ENCODE data around the gene DICER1.

DICER1 gene

DNA sequence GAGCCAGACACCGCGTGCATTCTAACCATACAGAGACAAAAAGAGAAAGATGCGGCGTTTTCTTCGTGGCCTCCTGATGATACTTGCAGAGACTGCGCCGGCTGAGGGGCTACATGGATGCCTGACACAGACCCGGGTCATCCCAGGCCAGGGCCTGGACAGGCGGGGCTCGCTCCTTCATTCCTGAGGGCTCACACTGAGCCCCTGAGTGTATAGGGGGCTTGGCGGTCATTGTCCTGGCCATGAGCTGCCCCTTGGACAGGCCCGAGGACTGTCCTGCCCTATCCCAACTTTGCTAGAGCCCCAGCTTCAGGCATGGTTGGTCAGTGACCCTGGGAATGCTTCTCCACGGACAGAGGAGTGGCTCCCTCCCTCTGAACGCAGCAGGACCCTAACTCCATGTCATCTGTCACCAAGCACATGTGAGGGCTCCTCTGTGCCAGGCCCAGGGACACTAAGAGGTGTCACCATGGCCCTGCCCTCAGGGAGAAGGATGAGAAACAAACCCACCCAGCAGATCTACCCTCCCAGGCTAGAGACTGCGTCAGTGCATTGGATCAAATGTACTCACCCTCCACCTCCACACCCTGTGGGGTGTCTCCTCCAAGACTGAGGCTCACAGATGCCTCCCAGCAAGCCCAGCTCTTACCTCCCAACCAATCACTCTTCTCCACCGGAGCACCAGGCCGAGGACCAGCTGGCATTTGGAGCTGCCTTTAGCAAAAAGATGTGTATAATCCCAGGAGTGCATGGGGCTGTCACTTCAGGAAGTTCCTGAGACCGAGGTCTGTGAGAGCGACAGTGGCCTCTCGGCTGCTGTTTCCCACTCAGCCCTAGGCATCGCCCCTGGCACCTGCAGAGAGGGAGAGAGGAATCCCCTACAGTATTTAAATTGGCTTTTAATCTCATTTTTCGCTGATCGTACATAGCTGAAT, 102.7 kb downstream of the DICER1 start:
- DNase-seq = no peak

GRCh38 chr14:95052016-95052585, 105.2 kb downstream of the DICER1 start:
- DNase-seq = no peak

DNA sequence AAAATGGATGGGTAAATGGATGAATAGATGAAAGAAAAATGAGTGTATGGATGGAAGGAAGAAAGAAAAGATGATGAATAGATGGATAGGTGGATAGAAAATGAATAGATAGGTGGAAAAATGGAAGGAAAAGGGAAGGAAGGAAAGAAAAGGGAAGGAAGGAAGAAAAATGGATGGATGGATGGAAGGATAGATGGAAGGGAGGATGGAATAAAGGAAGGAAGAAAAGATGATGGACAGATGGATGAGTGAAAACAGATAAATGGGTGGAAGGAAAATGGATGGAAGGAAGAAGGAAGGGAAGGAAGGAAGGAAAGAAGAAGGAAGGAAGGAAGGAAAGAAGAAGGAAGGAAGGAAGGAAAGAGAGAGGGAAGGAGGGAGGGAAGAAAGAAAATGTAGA, 107.4 kb downstream of the DICER1 start:
- DNase-seq = no peak

DNA sequence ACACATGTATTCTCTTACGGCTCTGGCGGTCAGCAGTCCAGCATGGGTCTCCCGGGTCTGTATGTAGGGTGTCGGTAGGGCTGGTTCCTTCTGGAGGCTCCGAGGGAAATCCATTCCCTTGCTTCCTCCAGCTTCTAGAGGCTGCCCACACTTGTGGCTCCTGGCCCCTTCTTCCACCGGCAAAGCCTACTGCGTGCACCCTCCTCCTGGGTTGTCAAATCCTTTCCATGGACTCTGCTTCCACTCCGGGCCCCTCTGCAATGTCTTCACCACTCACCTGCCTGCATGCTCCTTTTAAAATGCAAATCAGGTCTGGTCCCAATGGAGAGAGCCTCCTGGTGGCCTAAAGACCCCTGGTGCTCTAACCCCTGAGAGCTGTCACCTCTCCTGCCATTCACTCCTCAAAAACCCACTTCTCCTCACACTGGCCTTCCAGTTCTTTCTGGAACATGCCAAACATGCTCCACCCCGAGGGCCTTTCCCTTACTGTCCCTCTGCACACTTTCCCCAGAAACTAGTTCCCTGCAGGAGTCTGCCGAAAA, 108.5 kb downstream of the DICER1 start:
- no peak for DNase-seq

- DNase-seq = no peak
Observed at GRCh38 chr14:95047754-95048153, 109.6 kb downstream of the DICER1 start.

DNA sequence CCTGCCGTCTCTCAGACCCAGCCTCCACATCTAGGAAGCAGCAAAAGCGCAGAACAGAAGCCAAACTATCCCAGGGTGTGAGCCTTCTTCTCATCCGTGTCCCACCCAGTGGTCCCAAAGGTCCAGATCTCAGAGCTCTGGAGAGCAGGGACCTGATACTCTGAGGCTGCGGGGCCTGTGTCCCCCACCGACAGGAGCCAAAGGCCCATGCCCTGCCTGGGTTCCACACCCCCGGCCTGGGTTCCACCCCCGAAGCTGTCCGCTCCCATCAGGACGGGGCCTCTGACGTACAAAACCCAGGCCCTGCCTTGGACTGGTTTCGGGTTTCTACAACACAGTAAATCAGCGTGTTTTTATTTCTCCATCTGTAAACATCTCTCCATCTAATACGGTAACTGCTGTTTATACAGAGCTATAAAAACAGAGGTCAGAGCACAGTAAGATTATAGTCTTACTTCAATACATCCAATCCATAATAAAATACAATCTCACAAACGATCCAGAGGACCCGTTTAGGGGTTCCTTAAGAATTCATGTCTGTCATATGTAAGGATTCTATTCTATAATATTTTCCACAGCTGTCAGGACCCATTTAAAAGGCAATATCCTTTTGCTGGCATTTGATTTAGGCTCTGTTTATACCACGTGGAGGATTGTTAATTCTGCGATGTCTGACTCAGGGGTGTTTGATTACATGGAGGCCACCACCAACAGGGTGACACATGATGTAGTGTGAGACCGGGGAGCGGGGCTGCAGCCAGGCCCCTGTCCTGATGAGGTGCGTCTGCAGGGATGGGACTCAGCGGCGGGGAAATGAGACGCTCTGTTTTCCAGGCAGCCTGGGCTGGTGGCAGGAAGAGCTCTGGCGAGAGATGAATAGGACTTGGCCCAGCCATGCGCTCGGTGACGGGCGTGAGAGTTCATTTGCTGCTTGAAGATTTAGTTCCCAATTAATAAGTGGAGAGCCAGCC, 110.3 kb downstream of the DICER1 start:
- no peak for DNase-seq

DNA sequence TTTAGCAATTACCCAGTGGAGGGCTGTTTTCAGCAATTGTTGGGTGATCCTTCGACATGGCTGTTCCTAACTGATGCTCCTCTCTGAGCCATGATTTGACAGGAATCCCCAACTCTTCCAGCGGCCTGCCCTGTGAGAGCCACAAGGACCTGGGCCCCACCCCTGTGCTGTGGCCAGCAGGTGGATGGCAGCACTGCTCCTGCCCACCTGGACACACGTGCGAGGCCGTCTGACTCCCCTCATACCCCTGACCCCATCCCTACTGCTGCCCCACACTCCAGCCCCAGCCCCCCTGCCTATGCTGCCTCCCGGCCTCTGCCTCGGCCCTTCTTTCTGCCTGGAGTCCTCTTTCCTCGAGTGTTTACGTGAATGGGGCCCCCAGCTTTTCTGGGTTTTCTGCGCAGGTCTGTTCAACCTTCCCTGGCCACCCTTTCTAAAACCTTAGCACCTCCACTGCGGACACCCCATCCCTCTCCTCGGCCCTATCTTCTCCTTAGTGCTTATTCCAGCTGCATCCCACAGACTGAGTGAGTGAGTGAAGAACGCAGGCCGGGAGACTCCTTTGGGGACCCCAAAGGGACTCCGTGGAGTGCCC, 111.4 kb downstream of the DICER1 start:
- no peak for DNase-seq

DNA sequence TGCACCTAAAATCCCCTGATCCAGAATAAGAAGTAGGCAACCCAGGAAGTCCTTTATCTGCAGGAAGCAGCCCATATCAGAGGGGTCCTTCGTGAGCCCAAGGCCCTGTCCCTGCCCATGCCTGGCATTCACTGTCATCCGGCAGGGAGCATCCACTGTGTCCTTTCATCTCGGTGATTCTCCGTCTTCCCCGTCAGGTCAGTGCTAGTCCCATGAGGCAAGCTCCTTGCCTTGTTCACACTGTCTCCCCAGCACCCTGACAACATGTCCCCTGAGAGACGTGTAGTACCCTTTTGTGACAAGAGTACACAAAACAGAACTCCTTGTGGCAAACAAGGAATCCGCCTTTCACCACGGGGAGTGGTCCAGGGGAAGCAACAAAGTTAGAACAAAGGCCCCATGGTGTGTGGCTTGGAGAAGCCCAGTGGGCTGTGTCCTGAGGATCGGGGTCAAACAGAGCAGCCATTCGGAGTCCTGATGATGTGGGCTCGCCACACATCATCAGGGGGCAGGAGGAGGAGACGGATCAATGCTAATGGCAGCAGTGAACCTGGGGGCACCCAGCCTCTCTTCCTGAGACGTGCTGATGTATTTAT, 112.1 kb downstream of the DICER1 start:
- DNase-seq = no peak

GRCh38 chr14:95044463-95045105, 112.7 kb downstream of the DICER1 start:
- DNase-seq = no peak

DNA sequence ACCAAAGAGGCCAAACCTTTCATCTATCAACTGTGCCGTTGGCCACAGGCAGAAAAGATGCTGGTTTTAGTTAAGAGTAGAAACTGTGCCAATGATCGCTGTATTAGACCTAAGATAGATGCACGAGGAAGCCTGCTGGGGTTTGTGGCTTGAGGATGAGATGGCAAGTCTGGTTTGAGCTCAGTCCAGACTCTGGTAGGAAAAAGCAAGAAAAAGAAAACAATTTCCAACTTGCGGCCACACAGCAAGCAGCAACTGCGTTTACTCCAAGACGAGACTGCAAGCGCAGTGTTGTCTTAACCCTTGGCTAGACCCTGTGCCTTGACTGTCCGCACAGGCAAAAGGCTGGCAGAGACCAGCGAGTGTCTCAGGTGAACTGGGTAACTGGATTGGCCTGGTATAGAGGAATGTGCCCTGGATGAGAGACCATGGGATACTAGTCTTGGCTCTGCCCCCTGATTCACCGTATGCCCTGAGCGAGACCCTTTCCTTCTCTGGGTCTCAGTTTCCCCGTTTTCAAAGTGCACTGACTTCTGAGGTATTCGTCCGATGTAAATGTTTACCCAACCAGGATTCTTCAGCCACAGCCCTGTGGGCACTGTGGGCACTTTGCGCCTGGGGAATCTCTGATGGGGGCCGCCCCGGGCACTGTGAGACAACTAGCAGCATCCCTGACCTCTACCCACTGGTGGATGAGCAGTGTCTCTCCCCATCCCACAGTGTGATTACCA, 113.4 kb downstream of the DICER1 start:
- no peak for DNase-seq

GRCh38 chr14:95043314-95043713, 114.0 kb downstream of the DICER1 start:
- DNase-seq = no peak

DNA sequence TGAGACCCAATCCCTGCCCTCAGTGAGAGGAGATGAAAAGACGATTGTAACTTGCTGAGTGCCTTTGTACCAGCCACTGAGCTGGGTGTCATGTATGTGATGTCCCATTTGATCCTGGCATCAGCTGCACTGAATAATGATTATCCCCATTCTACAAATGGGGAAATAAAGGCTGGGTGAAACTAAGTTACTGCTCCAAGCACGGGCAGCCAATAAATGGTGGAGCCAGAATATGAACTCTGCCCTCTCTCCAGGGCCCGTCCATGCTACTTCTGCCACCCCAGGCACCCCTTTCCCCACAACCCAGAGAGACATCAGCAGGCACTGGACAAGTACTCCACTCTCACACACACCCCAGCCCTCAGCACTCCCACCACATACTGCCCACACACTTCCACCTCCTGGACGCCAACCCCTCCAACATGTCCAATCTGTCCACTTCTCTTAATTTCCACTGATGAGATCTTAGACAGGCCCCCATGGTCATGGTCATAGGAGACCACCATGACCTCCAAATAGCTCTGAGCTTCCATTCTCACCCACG, 115.8 kb downstream of the DICER1 start:
- no peak for DNase-seq

DNA sequence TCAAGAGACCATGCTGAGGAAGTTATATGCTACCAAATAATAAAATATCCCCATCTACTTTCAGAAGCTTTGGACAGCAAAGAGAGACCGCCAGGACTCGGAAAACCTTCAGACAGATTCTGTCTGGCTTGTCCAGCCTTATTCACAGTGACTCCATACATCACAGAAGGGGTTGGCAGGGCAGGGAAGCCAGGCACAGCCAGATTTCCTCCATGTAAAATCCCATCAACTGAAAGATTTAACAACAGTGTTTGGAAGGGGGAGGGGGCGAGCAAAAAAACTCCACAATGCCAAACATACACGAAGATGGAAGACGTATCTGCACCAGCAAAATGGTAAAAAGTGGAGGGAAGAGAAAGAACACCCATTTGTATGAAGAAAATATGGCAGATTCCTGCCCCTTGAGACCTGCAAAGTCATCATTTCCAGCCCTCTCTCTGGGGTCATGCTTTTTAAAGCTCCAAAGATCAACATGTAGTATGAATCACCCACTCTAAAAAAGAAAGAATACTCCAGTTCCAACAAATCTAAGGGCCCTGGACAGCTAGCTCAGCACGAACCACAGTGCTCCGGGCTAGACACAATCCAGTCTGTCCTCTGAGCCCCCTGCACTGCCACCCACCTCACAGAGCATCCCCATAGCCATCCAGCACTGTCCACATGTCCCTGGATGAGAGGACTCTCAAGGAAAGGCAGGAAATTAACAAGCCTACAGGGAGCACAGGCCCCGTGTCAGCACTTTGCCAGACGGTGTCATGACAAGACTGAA, 116.4 kb downstream of the DICER1 start:
- no peak for DNase-seq

DNA sequence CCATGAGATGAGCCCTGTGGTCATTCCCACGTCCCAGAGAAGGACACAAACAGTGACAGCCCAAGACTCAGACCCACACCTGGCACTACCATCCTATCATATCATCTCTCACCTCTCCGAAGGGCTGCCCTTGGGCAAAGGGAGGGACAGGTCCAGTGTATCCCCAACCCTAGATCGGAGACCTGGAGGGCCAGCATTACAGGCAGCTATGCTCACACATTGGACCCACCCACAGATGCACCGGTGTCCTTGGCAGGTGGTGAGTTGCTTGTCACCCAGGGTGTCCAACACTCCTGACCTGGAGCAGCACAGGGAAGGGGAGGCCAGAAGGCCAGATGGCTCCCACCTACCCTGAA, 117.4 kb downstream of the DICER1 start:
- no peak for DNase-seq

GRCh38 chr14:95039259-95039992, 117.9 kb downstream of the DICER1 start:
- no peak for DNase-seq

DNA sequence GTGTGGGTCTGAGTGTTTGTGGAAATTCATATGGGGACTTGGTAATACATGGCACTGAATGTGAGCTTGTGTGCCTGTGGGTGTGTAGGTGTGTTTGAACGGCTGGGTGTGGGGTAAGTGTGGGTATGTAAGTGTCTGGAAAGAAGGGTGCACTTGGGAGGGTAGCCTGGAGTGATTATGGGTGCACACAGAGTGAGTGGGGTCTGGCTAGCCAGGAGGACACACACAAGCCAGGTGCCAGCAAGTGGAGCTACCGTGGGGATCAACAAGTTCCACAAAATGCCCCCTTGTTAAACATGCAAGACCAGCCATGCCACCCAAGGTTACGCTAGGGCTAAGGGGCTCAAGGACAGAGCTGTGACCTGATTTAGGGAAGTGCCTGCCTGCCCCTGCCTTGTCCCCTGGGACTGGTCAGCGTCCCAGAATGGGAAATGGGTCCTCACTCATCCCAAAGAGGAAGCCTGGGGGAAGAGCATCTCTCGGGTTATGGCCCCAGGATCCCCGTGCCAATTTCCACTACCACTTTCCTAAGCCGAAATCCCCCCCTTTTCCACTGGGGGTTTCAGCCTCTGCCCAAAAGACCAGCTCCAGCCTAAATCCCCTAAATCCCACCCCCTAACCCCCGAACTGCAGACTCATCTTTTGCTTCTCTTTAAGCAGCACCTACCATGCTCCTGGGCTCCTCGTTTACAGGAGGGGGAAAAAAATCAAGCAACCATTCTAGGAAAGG, 118.6 kb downstream of the DICER1 start:
- DNase-seq = no peak

GRCh38 chr14:95037273-95037672, 120.1 kb downstream of the DICER1 start:
- DNase-seq = no peak
